Adrenal gland (tissue), 5 donors: ENCODE measurements around the gene LMAN1.

Experiments
- POLR2A ChIP-seq, 2 donors: fragments of 450-650 bp; IDR thresholded peaks; one replicate each; pipeline ENCODE4 v1.6.1; 2017; ENCODE audit warnings: antibody characterized with exemption in 2 of 2, mild to moderate bottlenecking in 2 of 2, moderate library complexity in 1 of 2
- TF ChIP-seq, protein P1 (sequence below), 6 experiments: fragments of 450-650 bp in 4 of 6; fragments of 200-600 bp in 2 of 6; sonication (generic) in 1 of 6; IDR thresholded peaks; 1 replicate in 5 of 6; 2 replicates in 1 of 6; pipeline versions ENCODE4 v1.5.1 to v1.8.0; 2016 to 2021; ENCODE audit warnings: antibody characterized with exemption in 6 of 6, mild to moderate bottlenecking in 2 of 6, moderate library complexity in 1 of 6
- donor health status: DM: no; HTN: no; CAD: no.

DNA sequence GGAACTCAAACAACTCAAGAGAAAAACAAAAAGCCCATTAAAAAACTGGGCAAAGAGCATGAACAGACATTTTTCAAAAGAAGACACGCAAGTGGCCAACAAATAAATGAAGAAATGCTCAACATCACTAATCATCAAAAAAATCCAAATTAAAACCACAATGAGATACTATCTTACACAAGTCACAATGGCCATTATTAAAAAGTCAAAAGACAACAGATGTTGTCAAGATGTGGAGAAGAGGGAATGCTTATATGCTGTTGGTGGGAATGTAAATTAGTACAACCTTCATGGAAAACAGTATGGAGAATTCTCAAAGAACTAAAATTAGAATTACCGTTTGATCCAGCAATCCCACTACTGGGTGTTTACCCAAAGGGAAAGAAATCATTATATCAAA, 15.1 kb downstream of the LMAN1 start:
- TF ChIP-seq, protein P1, sequence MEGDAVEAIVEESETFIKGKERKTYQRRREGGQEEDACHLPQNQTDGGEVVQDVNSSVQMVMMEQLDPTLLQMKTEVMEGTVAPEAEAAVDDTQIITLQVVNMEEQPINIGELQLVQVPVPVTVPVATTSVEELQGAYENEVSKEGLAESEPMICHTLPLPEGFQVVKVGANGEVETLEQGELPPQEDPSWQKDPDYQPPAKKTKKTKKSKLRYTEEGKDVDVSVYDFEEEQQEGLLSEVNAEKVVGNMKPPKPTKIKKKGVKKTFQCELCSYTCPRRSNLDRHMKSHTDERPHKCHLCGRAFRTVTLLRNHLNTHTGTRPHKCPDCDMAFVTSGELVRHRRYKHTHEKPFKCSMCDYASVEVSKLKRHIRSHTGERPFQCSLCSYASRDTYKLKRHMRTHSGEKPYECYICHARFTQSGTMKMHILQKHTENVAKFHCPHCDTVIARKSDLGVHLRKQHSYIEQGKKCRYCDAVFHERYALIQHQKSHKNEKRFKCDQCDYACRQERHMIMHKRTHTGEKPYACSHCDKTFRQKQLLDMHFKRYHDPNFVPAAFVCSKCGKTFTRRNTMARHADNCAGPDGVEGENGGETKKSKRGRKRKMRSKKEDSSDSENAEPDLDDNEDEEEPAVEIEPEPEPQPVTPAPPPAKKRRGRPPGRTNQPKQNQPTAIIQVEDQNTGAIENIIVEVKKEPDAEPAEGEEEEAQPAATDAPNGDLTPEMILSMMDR (IDR thresholded peaks at IDR 0.05): no peak
- TF ChIP-seq POLR2A (IDR thresholded peaks at IDR 0.05): no peak
